Measurements from ENCODE around the gene FCAR.
"Not testable (repeated sequence)": the region's sequence is repeated elsewhere in the genome, so short reads cannot be mapped to it uniquely, and the experiment has no call there.

GRCh38 chr19:54901153-54901552 is 27.1 kb downstream of the FCAR start:
- TF ChIP-seq CTCF (conservative IDR thresholded peaks at IDR 0.05; ENCODE audit: low read depth in 2 of 2); REST (IDR thresholded peaks at IDR 0.05; ENCODE audit: unreplicated experiment); EZH2 (IDR thresholded peaks at IDR 0.05; ENCODE audit: low read depth, unreplicated experiment); ZNF114 (CRISPR knock-in tag; IDR thresholded peaks at IDR 0.05): not testable (repeated sequence)
